HG02763 (cell line): Measurements from ENCODE around the gene BMP6.

Source experiments
- ATAC-seq: cut with Tn5 transposase; IDR thresholded peaks from one replicate; pipeline ENCODE4 v1.9.1; 2021; ENCODE audit warnings: mild to moderate bottlenecking, moderate library complexity; ENCODE audit not compliant: unreplicated experiment

Gene BMP6

DNA sequence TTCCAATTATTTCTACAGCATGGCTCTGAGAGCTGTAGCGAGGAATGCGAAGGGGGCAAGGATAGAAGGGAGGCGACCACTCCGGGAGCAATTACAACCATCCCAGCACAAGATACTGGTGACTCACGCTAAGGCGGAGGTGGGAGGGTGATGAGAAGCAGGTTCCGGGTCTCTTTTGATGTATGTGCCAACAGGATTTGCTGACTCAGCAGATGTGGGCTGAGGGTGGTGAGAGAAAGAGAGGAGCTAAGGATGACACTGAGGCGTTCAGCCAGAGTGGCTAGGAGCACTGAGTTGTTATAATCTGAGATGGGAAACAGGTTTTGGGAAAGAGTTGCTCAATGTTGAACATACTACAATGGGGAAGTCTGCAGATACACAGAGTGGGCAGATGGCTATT is 194.0 kb downstream of the BMP6 start:
- no peak for ATAC-seq

DNA sequence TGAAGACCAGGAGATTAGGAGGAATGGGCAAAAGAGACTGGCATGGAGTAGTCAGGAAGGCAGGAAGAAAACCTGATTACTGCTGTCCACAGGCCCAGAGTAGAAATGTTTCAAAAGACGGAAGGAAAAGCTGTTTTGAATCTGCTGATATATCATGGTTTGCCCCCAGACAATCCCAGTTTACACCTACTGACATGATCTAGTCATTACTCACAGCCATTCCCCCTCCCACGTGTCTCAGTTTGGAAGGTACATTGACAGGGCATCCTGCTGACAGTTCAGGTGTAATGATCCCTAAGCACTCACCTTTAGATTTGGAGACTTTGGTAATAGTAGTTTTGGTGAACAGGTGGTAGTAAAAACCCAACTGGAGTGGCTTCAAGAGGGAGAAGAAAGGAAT is 194.5 kb downstream of the BMP6 start:
- no peak for ATAC-seq

DNA sequence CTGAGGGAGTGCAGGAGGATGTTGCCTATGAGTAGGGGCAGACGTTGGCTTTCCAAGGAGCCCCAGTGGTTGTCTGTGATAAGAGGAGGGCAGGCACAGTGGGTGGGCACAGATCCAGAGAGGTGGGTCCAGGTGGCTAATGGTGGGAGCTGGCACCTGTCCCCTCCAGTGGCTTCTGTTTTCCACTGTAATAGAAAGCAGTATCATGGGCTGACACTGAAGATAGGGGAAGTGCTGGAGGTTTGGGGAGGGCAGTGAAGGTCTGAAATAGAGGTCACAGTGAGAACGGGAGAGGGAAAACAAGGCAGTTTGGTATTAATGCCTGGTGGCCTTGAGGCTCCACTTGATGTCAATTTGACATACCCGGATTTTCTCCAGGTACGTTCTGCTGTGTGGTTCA is 195.1 kb downstream of the BMP6 start:
- ATAC-seq, result no peak

DNA sequence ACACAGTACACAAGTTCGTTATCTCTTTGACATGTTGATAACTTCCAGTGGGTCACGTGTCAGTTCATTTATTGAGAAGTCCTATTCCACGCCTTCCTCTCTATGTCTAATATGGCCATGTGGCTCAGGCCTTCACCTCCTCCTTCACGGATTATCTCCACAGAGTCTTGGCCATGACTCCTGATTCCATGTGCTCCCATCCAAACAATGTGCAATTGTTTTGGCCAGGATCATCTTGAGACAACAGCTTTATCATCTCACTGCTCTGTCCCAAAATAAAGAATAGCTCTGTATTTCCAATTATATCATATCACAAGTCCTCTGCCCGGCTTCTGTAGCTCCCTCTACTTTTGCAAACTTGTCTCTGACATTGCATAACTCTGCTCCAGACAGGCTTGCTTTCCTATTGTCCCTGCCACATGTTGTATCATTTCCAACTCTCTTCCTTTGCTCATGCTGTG is 195.8 kb downstream of the BMP6 start:
- ATAC-seq, result no peak

DNA sequence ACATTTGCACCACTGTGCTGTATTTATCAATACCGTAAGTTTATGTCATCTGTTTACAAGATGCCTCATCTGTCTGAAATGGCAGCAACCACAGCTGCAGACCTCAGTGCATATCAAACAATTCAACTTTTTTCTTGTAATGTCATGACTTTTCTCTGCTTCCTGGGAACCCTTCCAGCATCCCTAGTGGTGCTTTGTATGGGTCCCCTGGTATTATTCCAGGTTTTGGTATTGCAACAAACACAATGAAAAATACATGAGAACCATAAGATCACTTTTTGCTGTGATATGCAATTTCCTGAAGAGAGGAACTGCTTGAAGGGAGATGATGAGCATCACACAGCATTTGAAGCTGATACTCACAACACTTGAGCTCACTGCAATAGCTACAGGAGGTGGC is 196.7 kb downstream of the BMP6 start:
- no peak for ATAC-seq

DNA sequence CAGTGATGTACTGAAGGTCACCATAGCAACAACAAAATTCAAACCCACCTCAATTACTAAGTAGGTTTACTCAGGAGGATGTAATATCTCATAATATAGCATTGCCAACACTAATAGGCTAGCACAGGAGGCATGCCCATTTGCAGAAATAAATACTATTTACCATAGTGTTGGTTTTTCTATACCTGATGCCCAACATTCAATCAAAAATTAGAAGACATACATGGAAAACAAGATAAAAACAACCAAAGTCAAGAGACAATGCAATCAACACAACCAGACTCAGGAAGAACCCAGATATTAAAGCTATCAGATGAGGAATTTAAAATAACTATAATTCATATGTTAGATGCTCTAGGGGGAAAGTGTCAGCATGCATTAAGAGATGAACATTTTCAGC is 199.0 kb downstream of the BMP6 start:
- ATAC-seq, result no peak
